HEK293T (cell line): Measurements from ENCODE around the gene PLXND1.
"Not testable (repeated sequence)": the region's sequence is repeated elsewhere in the genome, so short reads cannot be mapped to it uniquely, and the experiment has no call there.

ENCODE experiments used
- FOXM1 ChIP-seq: fragments of 450-650 bp; IDR thresholded peaks from 2 replicates; pipeline ENCODE4 v1.6.1; 2017; ENCODE audit warnings: mild to moderate bottlenecking, borderline replicate concordance
- HDGF ChIP-seq: fragments of 450-650 bp; IDR thresholded peaks from 2 replicates; pipeline ENCODE4 v1.6.1; 2017; ENCODE audit warnings: antibody characterized with exemption, borderline replicate concordance
- PKNOX1 ChIP-seq: fragments of 450-650 bp; IDR thresholded peaks from 2 replicates; pipeline ENCODE4 v1.6.1; 2016
- SUZ12 ChIP-seq: fragments of 450-650 bp; IDR thresholded peaks from 2 replicates; pipeline ENCODE4 v1.6.1; 2016; ENCODE audit warnings: mild to moderate bottlenecking

GRCh38 chr3:129545951-129546350, 60.5 kb downstream of the PLXND1 start:
- not testable (repeated sequence) for TF ChIP-seq FOXM1, PKNOX1, SUZ12, HDGF
